Activated CD4-positive, CD25-positive, alpha-beta regulatory T cell treated with anti-CD3 and anti-CD28 coated beads, Interleukin-2, amount 50 U/mL, for 16 hours (primary cell): ENCODE measurements around the gene SOWAHA.

Source experiments
- DNase-seq: peaks from one replicate; pipeline ENCODE4 v3.0.0-alpha.2; 2020; ENCODE audit warnings: low read depth, low spot score

SOWAHA gene

GRCh38 chr5:132812781-132813598 lies at the start of gene SOWAHA:
Gene SOWAHA (plus strand): TSS chr5:132813302. CDS start chr5:132813622, 320 bp downstream.
- no peak for DNase-seq

GRCh38 chr5:132764051-132764450 lies 49.1 kb upstream of the SOWAHA start:
- no peak for DNase-seq

DNA sequence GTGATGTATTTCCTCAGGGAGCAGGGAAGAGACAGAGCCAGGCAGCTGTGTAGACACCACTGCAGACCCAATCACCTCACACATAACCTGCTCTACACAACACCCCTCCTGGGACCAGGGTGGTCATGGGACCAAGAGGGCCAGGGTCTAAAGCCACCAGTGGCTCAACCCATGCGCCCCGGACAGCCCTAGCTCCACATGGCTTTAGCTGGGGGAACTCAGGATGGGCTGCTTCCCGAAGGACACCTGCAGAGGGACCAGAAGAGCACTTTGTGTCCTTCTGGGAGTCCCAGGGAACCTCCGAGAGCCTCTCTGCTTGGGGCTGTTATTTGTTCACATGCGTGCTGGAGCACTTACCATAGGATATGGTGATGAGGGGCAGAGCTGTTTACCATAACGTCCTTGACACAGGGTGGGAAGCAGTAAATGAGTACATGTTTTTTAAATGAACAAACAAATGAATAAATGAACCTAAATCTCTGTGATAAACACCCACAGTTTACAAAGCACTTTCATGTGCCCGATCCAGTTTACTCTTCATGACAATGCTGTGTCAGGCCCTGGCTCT lies 48.3 kb upstream of the SOWAHA start:
- no peak for DNase-seq

GRCh38 chr5:132765311-132766019 lies 47.6 kb upstream of the SOWAHA start:
- DNase-seq: no peak

GRCh38 chr5:132766020-132766805 lies 46.9 kb upstream of the SOWAHA start:
- DNase-seq: no peak

DNA sequence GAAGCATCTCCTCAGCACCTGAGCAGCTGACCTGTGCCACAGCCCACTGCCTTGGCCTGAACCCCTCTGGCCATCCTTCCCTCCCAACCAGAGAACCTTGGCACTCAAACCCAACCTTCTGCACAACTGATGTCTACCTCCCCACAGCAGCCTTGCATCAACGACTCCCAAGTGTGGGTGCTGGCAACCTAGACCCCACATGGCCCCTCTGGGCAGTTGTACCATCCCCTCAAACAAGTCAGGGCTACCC lies 46.4 kb upstream of the SOWAHA start:
- DNase-seq: no peak

DNA sequence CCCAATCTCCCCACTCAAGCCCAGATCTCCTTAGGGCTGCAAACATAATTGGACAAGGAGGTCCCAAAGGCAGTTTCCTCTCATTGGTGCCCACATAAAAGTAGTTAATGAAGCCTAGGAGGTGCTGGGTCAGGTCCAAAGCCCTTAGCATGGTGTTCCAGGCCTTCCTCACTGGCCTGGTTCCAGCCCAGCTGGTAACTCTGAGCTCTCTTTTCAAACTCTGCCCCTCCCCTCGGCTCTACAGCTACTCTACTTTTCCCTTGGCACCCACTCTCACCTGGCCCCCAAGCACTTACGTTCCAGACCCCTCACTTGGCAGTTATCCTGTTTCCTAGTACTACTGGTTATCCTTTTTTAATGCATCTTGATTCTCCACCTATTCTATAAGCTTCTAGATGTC lies 46.0 kb upstream of the SOWAHA start:
- no peak for DNase-seq

- DNase-seq: no peak
These were observed 44.6 kb upstream of the SOWAHA start for GRCh38 chr5:132768485-132768868.

GRCh38 chr5:132770476-132771159 lies 42.5 kb upstream of the SOWAHA start:
- DNase-seq: no peak

DNA sequence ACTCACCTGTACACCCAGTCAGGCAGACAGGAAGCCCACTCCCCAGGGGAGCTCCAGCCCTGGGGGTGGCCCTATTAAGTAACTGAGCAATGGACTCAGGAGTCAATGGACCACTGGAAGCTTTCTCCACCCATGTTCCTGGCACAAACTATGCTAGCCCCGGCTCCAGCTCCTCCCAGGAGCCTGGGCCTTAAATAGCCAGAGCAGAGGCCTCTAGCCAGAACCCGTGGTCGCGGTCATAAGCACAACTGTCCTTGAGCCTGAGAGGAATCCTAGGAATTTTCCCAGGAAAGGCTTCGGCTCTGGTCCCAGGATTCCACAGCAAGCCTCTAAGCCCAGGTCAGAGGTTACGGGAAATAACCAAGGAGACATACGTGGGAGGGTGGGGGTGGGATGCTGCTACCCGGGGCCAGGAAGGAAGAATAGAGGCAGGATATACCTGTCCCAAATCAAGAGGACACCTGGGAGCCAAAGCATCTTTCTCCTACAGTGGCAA lies 41.6 kb upstream of the SOWAHA start:
- no peak for DNase-seq

DNA sequence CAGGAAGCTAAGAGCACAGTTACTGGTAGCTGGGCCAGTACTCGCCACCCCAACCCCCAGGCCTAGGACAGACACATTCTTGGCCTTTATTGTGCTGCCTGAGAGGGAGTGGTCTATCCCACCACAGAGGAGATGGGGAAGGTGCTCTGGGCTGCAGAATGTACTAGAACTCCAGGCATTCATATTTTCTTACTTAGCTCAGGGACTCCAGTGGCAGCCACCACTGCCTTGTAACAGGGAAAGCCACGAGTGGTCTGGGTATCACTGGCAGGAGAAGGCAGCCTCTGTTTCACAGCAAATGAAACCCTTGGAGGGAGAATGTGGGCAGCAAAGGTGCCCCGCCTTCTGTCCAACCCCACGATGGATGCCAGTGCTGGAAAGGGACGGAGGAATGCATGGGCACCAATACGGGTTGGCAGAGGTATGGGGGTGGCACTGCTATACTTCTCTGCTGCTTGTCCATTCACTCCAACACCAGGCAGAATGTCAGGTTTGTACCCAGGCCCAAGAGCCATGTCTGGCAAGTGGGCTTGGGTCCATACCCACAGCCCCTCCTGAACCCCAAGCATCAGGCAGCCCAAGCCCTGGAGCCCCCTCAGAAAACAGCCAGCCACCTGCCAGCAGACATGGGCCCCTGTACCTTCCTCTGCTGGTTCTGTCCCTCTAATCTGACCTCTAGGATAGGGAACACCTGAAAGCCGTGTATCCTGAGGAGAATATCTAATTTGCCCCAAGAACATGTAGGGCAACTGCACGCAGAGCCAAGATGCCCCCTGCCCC lies 40.6 kb upstream of the SOWAHA start:
- DNase-seq: no peak

- DNase-seq: no peak
These were observed 40.0 kb upstream of the SOWAHA start for GRCh38 chr5:132773114-132773513.

- no peak for DNase-seq
These were observed 39.3 kb upstream of the SOWAHA start for GRCh38 chr5:132773601-132774355.

GRCh38 chr5:132774406-132774805 lies 38.7 kb upstream of the SOWAHA start:
- DNase-seq: no peak

DNA sequence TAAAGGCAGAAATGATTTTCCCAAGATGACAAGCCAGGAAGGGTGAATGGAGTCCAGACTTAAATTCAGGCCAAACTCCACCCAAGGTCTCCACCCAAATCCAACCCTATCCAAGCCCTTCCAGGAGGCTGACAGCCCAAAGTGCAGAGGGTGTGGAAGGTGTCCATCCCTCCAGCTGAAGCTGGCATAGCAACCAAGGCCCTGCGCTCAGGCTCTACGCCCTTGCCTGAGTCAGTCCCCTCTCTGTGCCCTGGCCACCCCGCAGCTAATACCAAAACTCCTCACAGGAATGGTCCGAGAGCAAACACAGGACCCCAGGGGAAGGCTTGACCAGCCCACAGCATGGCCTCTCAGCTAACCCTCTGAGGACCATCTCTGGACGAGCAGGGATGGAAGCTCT lies 38.2 kb upstream of the SOWAHA start:
- no peak for DNase-seq

DNA sequence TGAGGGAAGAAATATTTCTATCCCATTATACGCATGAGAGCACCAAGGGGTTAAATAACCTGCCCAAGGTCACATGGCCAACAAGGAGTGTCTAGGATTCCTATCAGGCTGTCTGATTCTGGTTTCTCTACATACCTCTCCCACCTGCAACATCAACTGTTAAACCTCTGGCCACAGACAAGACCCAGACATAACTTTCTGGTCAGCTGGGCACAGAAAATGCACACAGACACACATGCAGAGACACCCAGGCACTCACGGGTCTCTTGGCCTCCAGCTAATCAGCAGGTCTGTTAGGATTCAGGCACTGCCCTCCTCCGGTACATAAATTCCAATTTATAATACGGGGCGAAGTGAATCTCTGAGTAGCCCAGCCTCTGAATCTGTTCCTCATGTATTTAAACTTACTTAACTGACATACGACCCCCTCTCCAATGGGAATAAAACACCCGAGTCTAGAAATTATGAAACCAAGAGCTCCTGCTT lies 37.6 kb upstream of the SOWAHA start:
- no peak for DNase-seq

DNA sequence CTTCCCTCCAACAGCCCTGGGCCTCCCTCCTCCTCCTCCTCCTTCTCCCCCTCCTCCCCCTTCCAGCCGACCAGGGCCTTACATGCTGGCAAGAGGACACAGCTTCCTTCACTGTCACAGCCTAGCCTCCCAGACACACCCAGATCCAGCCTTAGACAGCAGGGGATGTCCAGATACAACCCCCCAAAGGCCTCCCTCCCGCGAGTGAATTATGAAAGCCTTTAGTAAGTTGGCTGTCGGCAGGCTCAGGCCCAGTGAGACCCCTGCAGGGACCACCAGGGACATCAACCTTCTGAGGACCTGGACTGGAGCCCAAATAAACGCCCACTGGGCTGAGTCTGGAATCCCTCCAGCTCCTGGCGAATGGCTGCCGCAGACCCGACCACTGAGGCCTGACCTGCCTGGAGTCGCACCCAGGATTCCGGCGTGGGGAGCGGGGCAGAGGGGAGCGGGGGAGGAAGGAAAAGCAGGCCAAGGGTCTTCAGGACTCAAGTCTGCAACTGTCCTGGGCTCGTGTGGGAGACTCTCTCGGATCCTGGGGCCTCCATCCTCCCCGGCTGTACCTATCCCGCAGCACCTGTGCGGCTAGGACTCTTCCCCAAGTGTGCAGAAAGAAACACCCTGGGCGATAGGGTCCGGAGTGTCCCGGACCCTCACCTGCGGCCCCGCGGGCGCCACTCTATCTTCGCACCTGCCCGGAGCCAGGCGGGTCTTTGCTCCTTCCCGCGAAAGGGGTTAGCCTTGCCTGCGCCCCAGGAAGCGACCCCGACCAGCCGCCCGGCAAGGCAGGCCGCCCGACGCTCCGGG lies 36.8 kb upstream of the SOWAHA start:
- no peak for DNase-seq

GRCh38 chr5:132776938-132777208 lies 36.2 kb upstream of the SOWAHA start:
- no peak for DNase-seq
